Activated B cell treated with CpG ODN at 0.5 μM for 24 hours (primary cell): ENCODE results near the gene TAOK1. TPM values are rescaled to one million over a fixed set of nuclear protein-coding genes. Genes with fewer than 3 reads are reported as not detected.
A peak's percentile ranks its signal among the peaks of the same experiment; 100 is the strongest.

ENCODE experiments used
- ATAC-seq: fragments of 200-7000 bp; cut with Tn5 transposase; one replicate; pipeline ENCODE4 v1.10.0; 2021; ENCODE audit warnings: low read depth, mild to moderate bottlenecking, moderate library complexity
- CTCF ChIA-PET: fragments of 350-600 bp; sonication (Branson Sonifier 250); formaldehyde crosslinking; loops from one replicate; lab custom pipeline; 2021; ENCODE audit warnings: antibody characterized with exemption; lab: Charles Lee
- POLR2A ChIA-PET: fragments of 350-600 bp; sonication (Branson Sonifier 250); formaldehyde crosslinking; loops from one replicate; lab custom pipeline; 2021; ENCODE audit warnings: antibody characterized with exemption; lab: Charles Lee
- DNase-seq: peaks from one replicate; pipeline ENCODE4 v3.0.0; 2022
- H3K27ac Mint-ChIP-seq: one replicate; pipeline ENCODE4 v1.8.0; 2020; ENCODE audit warnings: mixed read lengths
- H3K27me3 Mint-ChIP-seq: one replicate; pipeline ENCODE4 v1.8.0; 2021; ENCODE audit warnings: mixed read lengths
- H3K36me3 Mint-ChIP-seq: one replicate; pipeline ENCODE4 v1.8.0; 2021; ENCODE audit warnings: low read depth, mixed read lengths
- H3K4me1 Mint-ChIP-seq: one replicate; pipeline ENCODE4 v1.8.0; 2021; ENCODE audit warnings: mixed read lengths
- H3K4me3 Mint-ChIP-seq: one replicate; pipeline ENCODE4 v1.8.0; 2020; ENCODE audit warnings: mild to moderate bottlenecking, mixed read lengths
- H3K9me3 Mint-ChIP-seq: one replicate; pipeline ENCODE4 v1.8.0; 2020; ENCODE audit warnings: mixed read lengths
- intact Hi-C: fragments of 100-400 bp; cut with micrococcal nuclease; formaldehyde crosslinking; loops from one replicate; pipeline ENCODE4 v1.15.1; 2024
- total RNA-seq: library from RNA; stranded (reverse); gene quantifications from 2 replicates; pipeline ENCODE4 v1.2.3, GENCODE V29; 2022
- TF ChIP-seq, protein P1 (sequence below): fragments of 200-600 bp; IDR thresholded peaks from one replicate; pipeline ENCODE4 v1.8.0; 2022; ENCODE audit warnings: antibody characterized with exemption, mild to moderate bottlenecking

The TAOK1 gene
- total RNA-seq, 1 donor from 2014 or later: 55.5 TPM

DNA sequence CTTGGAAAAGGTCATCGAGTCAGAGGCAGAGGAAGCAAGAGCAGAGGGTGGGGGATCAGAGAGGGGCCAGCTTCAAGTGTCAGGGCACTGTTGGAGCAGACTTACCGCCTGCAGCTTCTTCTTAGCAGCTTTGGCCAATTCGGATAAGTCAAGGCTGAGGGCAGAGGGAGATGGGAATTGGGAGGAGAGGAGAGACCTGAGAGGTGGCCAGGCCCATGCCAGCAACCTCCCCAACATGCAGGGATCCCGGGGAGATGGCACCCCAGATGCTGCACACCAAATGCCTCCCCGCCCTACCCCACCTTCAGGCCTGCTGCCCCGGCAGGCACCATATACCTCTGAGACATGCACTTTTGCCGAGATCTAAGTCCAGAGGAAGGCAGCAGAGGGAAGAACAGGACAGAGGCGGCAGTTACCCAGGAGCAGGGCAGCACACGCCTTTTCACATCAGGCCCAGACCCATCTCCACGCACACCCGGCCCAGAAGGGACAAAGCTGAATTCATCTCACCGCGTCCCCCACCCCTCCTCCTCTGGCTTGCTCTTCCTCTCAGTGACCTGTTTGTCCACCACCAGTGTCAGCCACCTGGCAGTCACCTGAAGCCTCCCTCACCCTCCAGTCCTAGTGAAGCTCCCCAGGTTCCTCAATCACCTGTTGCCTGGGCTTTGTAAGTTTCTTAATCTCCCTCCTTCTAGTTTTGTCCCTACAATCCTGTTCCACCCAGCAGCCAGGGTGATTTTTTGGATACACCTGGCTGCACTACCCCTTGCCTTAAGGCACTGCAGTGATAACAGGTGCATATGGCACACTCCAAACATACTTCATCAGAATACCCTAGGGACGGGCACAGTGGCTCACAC, 188.7 kb downstream of the TAOK1 start:
- H3K4me3 Mint-ChIP-seq: no peak overlapping the region
- peaks cover 60% of the 10 kb centered on the region for H3K36me3 Mint-ChIP-seq
- no peak for DNase-seq
- no peak for ATAC-seq
- POLR2A ChIA-PET: interaction anchor here (0.7 to 5.1 kb wide), 6 partner anchors 10 to 514 kb away, joined by 3 to 32 read pairs (median 3); partner anchors contain the start of gene ANKRD13B
- H3K27ac Mint-ChIP-seq: no peak overlapping the region
- TF ChIP-seq, protein P1, sequence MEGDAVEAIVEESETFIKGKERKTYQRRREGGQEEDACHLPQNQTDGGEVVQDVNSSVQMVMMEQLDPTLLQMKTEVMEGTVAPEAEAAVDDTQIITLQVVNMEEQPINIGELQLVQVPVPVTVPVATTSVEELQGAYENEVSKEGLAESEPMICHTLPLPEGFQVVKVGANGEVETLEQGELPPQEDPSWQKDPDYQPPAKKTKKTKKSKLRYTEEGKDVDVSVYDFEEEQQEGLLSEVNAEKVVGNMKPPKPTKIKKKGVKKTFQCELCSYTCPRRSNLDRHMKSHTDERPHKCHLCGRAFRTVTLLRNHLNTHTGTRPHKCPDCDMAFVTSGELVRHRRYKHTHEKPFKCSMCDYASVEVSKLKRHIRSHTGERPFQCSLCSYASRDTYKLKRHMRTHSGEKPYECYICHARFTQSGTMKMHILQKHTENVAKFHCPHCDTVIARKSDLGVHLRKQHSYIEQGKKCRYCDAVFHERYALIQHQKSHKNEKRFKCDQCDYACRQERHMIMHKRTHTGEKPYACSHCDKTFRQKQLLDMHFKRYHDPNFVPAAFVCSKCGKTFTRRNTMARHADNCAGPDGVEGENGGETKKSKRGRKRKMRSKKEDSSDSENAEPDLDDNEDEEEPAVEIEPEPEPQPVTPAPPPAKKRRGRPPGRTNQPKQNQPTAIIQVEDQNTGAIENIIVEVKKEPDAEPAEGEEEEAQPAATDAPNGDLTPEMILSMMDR: no peak
- H3K27me3 Mint-ChIP-seq: no peaks in the 10 kb centered on the region
- H3K4me1 Mint-ChIP-seq: peaks cover 26% of the 10 kb centered on the region
- intact Hi-C loops: no loop called here
- no peaks in the 10 kb centered on the region for H3K9me3 Mint-ChIP-seq
- CTCF ChIA-PET: interaction anchor here (1.1 to 9.0 kb wide), 7 partner anchors 12 to 443 kb away, joined by 3 to 70 read pairs (median 4); partner anchors contain the start of genes ABHD15 and ANKRD13B

DNA sequence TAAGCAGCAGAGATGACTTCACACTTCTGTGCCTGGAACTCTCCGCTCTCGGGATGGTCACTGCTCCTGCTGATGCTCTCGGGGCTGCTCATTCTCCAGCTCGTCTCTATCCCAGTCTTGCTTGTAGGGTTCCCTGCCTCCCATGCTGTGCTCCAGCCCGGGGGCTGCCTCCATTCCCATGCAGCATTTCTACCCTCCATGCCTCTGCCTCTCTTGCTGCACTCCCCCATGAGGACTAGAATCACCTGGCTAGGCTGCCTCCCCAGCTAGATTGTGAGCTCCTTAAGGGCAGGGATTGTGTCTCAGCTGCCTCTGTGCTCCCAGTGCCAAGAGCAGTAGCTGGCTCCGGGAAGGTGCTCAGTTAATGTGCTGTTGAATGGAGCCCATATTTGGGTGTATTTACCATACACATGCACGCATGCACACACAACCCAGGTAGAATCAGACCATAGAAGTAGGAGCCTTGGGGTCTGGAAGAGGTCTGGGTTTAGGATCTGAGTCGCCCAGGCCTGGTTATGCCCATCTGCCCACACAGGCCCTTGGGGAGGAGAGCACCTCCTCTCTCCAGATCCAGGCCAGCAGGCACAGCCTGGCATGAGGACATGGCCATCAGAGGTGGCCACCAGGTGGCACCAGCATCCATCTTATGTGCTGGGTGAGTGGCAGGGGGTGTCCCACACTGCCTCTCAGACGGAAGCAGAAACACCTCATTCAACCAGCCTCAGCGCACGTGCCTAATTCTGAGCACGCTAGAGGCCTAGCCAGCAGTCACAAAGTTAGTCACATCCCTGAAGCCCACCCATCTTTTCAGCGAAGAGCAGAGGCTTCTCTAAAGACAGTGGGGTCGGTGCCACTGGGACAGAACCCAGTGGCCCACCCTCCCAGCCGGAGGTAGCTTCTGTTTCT, 190.0 kb downstream of the TAOK1 start:
- H3K4me3 Mint-ChIP-seq: no peak overlapping the region
- intact Hi-C loops: loop anchor here (1.0 kb wide), 8 partner anchors 11 to 513 kb away; partner anchors contain the start of gene TP53I13
- H3K36me3 Mint-ChIP-seq: peaks cover 49% of the 10 kb centered on the region
- no peaks in the 10 kb centered on the region for H3K27me3 Mint-ChIP-seq
- DNase-seq: peak; percentile 82
- H3K4me1 Mint-ChIP-seq: peaks cover 27% of the 10 kb centered on the region
- no peaks in the 10 kb centered on the region for H3K9me3 Mint-ChIP-seq
- TF ChIP-seq, protein P1: no peak
- ATAC-seq: peak; percentile 98
- H3K27ac Mint-ChIP-seq: peak overlapping the region; percentile 71
- ChIA-PET CTCF (interaction anchor here (1.1 to 9.0 kb wide), 10 partner anchors 11 to 441 kb away, joined by 3 to 70 read pairs (median 8); partner anchors contain the start of genes ABHD15, ANKRD13B and TP53I13), POLR2A (interaction anchor here (0.7 to 5.1 kb wide), 9 partner anchors 8 to 37 kb away, joined by 3 to 32 read pairs (median 4); partner anchors contain the start of gene ANKRD13B)

DNA sequence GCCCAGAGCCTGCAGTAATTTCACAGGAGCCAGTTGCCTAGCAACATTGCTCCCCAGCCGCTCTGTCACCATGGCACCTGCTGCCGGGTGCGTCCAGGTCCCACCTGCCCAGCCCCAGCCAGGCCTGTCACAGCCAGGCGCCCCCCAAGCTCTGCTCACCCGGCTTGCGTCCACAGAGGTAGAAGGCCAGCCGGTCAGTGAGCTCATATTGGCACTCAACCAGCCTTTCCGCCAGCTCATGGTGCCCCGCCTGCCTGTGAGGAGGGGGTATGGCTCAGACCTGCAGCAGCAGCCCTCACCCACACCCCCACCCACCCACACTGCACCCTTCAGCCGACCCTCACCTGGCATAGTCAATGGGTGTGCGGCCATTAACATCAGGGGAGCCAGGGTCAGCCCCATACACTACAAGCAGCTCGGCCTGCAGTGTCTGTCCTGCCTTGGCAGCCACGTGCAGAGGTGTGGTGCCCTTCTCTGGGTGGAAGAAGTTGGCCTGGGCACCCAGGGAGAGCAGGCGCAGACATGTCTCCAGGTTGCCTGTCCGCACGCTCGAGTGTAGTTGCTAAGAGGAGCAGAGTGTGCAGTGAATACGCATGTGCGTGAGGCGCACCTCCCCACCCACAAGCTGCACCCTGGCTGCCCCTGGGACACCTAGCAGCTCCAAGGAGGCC, 191.6 kb downstream of the TAOK1 start:
- no peak for DNase-seq
- intact Hi-C loops: no loop called here
- no peak overlapping the region for H3K27ac Mint-ChIP-seq
- ChIA-PET POLR2A (interaction anchor here (0.7 to 5.1 kb wide), 6 partner anchors 10 to 58 kb away, joined by 3 to 32 read pairs (median 3); partner anchors contain the start of genes ANKRD13B and TP53I13), CTCF (interaction anchor here (1.1 to 9.0 kb wide), 7 partner anchors 11 to 350 kb away, joined by 3 to 70 read pairs (median 9); partner anchors contain the start of genes ANKRD13B and TP53I13)
- H3K36me3 Mint-ChIP-seq: peaks cover 37% of the 10 kb centered on the region
- H3K9me3 Mint-ChIP-seq: no peaks in the 10 kb centered on the region
- no peak overlapping the region for H3K4me3 Mint-ChIP-seq
- H3K4me1 Mint-ChIP-seq: peaks cover 37% of the 10 kb centered on the region
- no peaks in the 10 kb centered on the region for H3K27me3 Mint-ChIP-seq
- TF ChIP-seq, protein P1: no peak
- ATAC-seq: no peak

DNA sequence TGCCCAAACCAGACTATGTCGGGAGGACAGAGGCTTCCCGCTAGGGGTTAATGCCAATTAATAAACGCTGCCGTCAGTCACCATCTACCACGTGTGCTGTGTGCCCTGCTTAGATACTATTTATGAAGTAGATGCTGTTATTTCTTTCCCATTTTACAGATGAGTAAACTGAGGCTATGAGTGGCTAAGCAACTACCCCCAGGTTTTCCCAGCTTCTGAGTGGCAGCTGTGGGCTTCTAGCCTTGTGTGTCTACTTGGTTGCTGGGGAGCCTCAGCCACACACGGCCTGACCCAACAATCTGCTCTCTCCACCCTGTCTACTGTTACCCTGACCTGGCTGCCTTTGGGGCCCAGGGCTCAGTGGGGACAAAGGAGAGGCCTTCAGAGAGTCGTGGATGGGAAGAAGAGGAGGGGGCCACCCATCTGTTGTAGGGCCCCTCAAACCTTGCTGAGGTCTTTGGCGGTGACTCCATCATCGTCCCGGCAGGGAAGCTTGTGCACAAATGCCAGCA, 192.1 kb downstream of the TAOK1 start:
- H3K27ac Mint-ChIP-seq: no peak overlapping the region
- intact Hi-C loops: no loop called here
- no peak for ATAC-seq
- H3K36me3 Mint-ChIP-seq: peaks cover 34% of the 10 kb centered on the region
- TF ChIP-seq, protein P1: no peak
- no peak for DNase-seq
- POLR2A ChIA-PET: interaction anchor here (0.8 to 5.1 kb wide), 4 partner anchors 10 to 39 kb away, joined by 3 to 32 read pairs (median 3); partner anchors contain the start of genes ANKRD13B and TP53I13
- no peak overlapping the region for H3K4me3 Mint-ChIP-seq
- no peaks in the 10 kb centered on the region for H3K9me3 Mint-ChIP-seq
- CTCF ChIA-PET: interaction anchor here (2.0 to 9.0 kb wide), 3 partner anchors 10 to 35 kb away, joined by 8 to 70 read pairs (median 57); partner anchors contain the start of gene ANKRD13B
- H3K27me3 Mint-ChIP-seq: no peaks in the 10 kb centered on the region
- H3K4me1 Mint-ChIP-seq: peaks cover 40% of the 10 kb centered on the region
